T-helper 17 cell (primary cell): Measurements from ENCODE around the gene HINT2. TPM values are rescaled to one million over a fixed set of nuclear protein-coding genes. Genes with fewer than 3 reads are reported as not detected.

Experiments used
- ATAC-seq: fragments of 150-1000 bp; cut with Tn5 transposase; 2 replicates; pipeline ENCODE4 v1.10.0; 2021; ENCODE audit warnings: mild to moderate bottlenecking, moderate library complexity
- DNase-seq, 3 donors: peaks; one replicate each; pipeline versions ENCODE4 v3.0.0 to v3.0.0-alpha.2; 2020 to 2021
- H3K9me3 ChIP-seq: one replicate; pipeline ENCODE4 v1.7.0; 2013; ENCODE audit warnings: low read length, mild to moderate bottlenecking; ENCODE audit not compliant: control insufficient read depth, poor library complexity, severe bottlenecking
- H3K27ac Mint-ChIP-seq: one replicate; pipeline ENCODE4 v1.8.0; 2022; ENCODE audit warnings: mild to moderate bottlenecking, moderate library complexity, mixed read lengths
- H3K27me3 Mint-ChIP-seq: one replicate; pipeline ENCODE4 v1.8.0; 2022; ENCODE audit warnings: mixed read lengths
- H3K36me3 Mint-ChIP-seq: one replicate; pipeline ENCODE4 v1.8.0; 2022; ENCODE audit warnings: low read depth, mixed read lengths
- H3K4me1 Mint-ChIP-seq: one replicate; pipeline ENCODE4 v1.8.0; 2022; ENCODE audit warnings: mild to moderate bottlenecking, mixed read lengths
- H3K4me3 Mint-ChIP-seq: one replicate; pipeline ENCODE4 v1.8.0; 2022; ENCODE audit warnings: mild to moderate bottlenecking, moderate library complexity, mixed read lengths
- total RNA-seq, 4 donors: library from RNA in 2 of 4; stranded (reverse) in 2 of 4; gene quantifications; one replicate each; pipeline ENCODE4 v1.2.3 and lab custom pipeline; 2022 to 2026

HINT2 gene
- total RNA-seq, 2 donors from 2014 or later = 15.0 to 20.5 TPM

- no peaks in the 10 kb centered on the region for H3K9me3 ChIP-seq
- Mint-ChIP-seq H3K27ac (peak overlapping the region; percentile 72), H3K4me3 (no peak overlapping the region), H3K36me3 (peaks cover 6% of the 10 kb centered on the region), H3K4me1 (peaks cover 36% of the 10 kb centered on the region), H3K27me3 (no peaks in the 10 kb centered on the region)
- ATAC-seq (no peak), DNase-seq (no peak)
These were observed 19.7 kb upstream of the HINT2 start for GRCh38 chr9:35834260-35835215.

GRCh38 chr9:35832814-35833213, 18.0 kb upstream of the HINT2 start:
- ATAC-seq (no peak), DNase-seq (no peak)
- no peak overlapping the region for H3K4me3 Mint-ChIP-seq
- H3K27me3 Mint-ChIP-seq = no peaks in the 10 kb centered on the region
- H3K36me3 Mint-ChIP-seq = no peaks in the 10 kb centered on the region
- no peak overlapping the region for H3K27ac Mint-ChIP-seq
- peaks cover 42% of the 10 kb centered on the region for H3K4me1 Mint-ChIP-seq
- H3K9me3 ChIP-seq = no peaks in the 10 kb centered on the region

- H3K4me3 Mint-ChIP-seq = no peak overlapping the region
- DNase-seq (no peak), ATAC-seq (no peak)
These were observed 16.2 kb upstream of the HINT2 start for GRCh38 chr9:35831040-35831439.

GRCh38 chr9:35829764-35830096, 14.9 kb upstream of the HINT2 start:
- DNase-seq (no peak), ATAC-seq (no peak)
- no peaks in the 10 kb centered on the region for H3K9me3 ChIP-seq
- Mint-ChIP-seq H3K27ac (peak overlapping the region; percentile 98), H3K36me3 (no peaks in the 10 kb centered on the region), H3K4me1 (peaks cover 46% of the 10 kb centered on the region), H3K4me3 (peak overlapping the region; percentile 88), H3K27me3 (no peaks in the 10 kb centered on the region)

More at GRCh38 chr9:35831040-35831439, 16.2 kb upstream of the HINT2 start:
- Mint-ChIP-seq H3K27ac (no peak overlapping the region), H3K36me3 (no peaks in the 10 kb centered on the region), H3K27me3 (no peaks in the 10 kb centered on the region), H3K4me1 (peaks cover 43% of the 10 kb centered on the region)
- H3K9me3 ChIP-seq = no peaks in the 10 kb centered on the region

- Mint-ChIP-seq H3K27ac (peak within 1 kb of the TSS; percentile 98), H3K4me1 (peaks cover 44% of the 10 kb centered on the region), H3K36me3 (no peaks in the 10 kb centered on the region), H3K4me3 (peak within 1 kb of the TSS; percentile 97), H3K27me3 (no peaks in the 10 kb centered on the region)
- DNase-seq = peak; percentile 84 to 96 (median 93)
- peak; percentile 95 for ATAC-seq
- no peaks in the 10 kb centered on the region for H3K9me3 ChIP-seq
These were observed 14.4 kb upstream of the HINT2 start, which contains the start of gene TMEM8B for GRCh38 chr9:35829084-35829763. TSS of gene TMEM8B (plus strand) at chr9:35829228. CDS start at chr9:35829448, 220 bp downstream.

- Mint-ChIP-seq H3K4me3 (peak within 1 kb of the TSS; percentile 97), H3K27ac (peak within 1 kb of the TSS; percentile 98), H3K4me1 (peaks cover 44% of the 10 kb centered on the region), H3K36me3 (no peaks in the 10 kb centered on the region), H3K27me3 (no peaks in the 10 kb centered on the region)
- no peak for ATAC-seq
- H3K9me3 ChIP-seq = no peaks in the 10 kb centered on the region
- DNase-seq = peak in 1 of 3 donors; percentile 19
These were observed 13.9 kb upstream of the HINT2 start, which contains the start of gene FAM221B for GRCh38 chr9:35828716-35829083. TSS of gene FAM221B (minus strand) at chr9:35828732. CDS start at chr9:35826161, 2,571 bp downstream.

- DNase-seq (no peak), ATAC-seq (no peak)
- Mint-ChIP-seq H3K4me3 (peak overlapping the region; percentile 97), H3K36me3 (no peaks in the 10 kb centered on the region), H3K4me1 (peaks cover 38% of the 10 kb centered on the region), H3K27me3 (no peaks in the 10 kb centered on the region), H3K27ac (no peak overlapping the region)
- no peaks in the 10 kb centered on the region for H3K9me3 ChIP-seq
These were observed 12.6 kb upstream of the HINT2 start for GRCh38 chr9:35827486-35827885.

- no peaks in the 10 kb centered on the region for H3K27me3 Mint-ChIP-seq
- DNase-seq = no peak
These were observed 11.3 kb upstream of the HINT2 start for GRCh38 chr9:35826071-35826701.

GRCh38 chr9:35822926-35823325, 8.1 kb upstream of the HINT2 start:
- Mint-ChIP-seq H3K36me3 (no peaks in the 10 kb centered on the region), H3K4me3 (no peak overlapping the region), H3K27me3 (peaks cover 12% of the 10 kb centered on the region), H3K4me1 (peaks cover 20% of the 10 kb centered on the region), H3K27ac (no peak overlapping the region)
- ATAC-seq (no peak), DNase-seq (no peak)
- H3K9me3 ChIP-seq = no peaks in the 10 kb centered on the region

More at GRCh38 chr9:35826071-35826701, 11.3 kb upstream of the HINT2 start:
- Mint-ChIP-seq H3K4me1 (peaks cover 38% of the 10 kb centered on the region), H3K27ac (peak overlapping the region; percentile 49), H3K36me3 (no peaks in the 10 kb centered on the region), H3K4me3 (peak overlapping the region; percentile 25)
- peak; percentile 44 for ATAC-seq
- H3K9me3 ChIP-seq = no peaks in the 10 kb centered on the region

- Mint-ChIP-seq H3K27me3 (peaks cover 15% of the 10 kb centered on the region), H3K4me3 (no peak overlapping the region), H3K4me1 (peaks cover 9% of the 10 kb centered on the region), H3K27ac (no peak overlapping the region), H3K36me3 (no peaks in the 10 kb centered on the region)
- no peak for DNase-seq
- no peak for ATAC-seq
- H3K9me3 ChIP-seq = no peaks in the 10 kb centered on the region
These were observed 5.2 kb upstream of the HINT2 start for GRCh38 chr9:35820076-35820475.

GRCh38 chr9:35818341-35818740, 3.5 kb upstream of the HINT2 start:
- Mint-ChIP-seq H3K4me1 (peaks cover 14% of the 10 kb centered on the region), H3K4me3 (no peak overlapping the region), H3K27ac (no peak overlapping the region), H3K27me3 (peaks cover 15% of the 10 kb centered on the region), H3K36me3 (no peaks in the 10 kb centered on the region)
- ATAC-seq (no peak), DNase-seq (no peak)
- no peaks in the 10 kb centered on the region for H3K9me3 ChIP-seq

GRCh38 chr9:35816708-35817107, 1.9 kb upstream of the HINT2 start:
- DNase-seq (no peak), ATAC-seq (no peak)
- no peaks in the 10 kb centered on the region for H3K9me3 ChIP-seq
- Mint-ChIP-seq H3K4me3 (no peak overlapping the region), H3K27ac (peak overlapping the region; percentile 85), H3K36me3 (no peaks in the 10 kb centered on the region), H3K4me1 (peaks cover 26% of the 10 kb centered on the region), H3K27me3 (peaks cover 15% of the 10 kb centered on the region)
